Measurements from ENCODE around the gene WFDC10B.
A peak's percentile ranks its signal among the peaks of the same experiment; 100 is the strongest.
"Not testable (repeated sequence)": the region's sequence is repeated elsewhere in the genome, so short reads cannot be mapped to it uniquely, and the experiment has no call there.

The WFDC10B gene

GRCh38 chr20:45646875-45647274, 57.9 kb downstream of the WFDC10B start:
- peaks cover 2% of the 10 kb centered on the region for H3K4me1 ChIP-seq (ENCODE audit: control insufficient read depth, insufficient read depth, low read depth, low read length)
- no peak overlapping the region for H2AFZ ChIP-seq (ENCODE audit: low read depth, low read length)
- H2AK5ac ChIP-seq (ENCODE audit: low read length, severe bottlenecking): no peak overlapping the region
- WGBS: 86% methylated on average over 3 of the region's 3 CpGs
- H3K18ac ChIP-seq (ENCODE audit: low read depth in 1 of 2, low read length in 2 of 2): no peak overlapping the region
- H3K4me3 ChIP-seq (ENCODE audit: insufficient read depth in 1 of 2, low read depth in 1 of 2, low read length in 2 of 2): no peak overlapping the region
- H2BK12ac ChIP-seq (ENCODE audit: low read length in 2 of 2): no peak overlapping the region
- DNase-seq: no peak
- H2BK120ac ChIP-seq (ENCODE audit: low read depth, low read length): no peak overlapping the region
- no peak overlapping the region for H3K9ac ChIP-seq (ENCODE audit: low read length)
- no peak overlapping the region for H4K8ac ChIP-seq (ENCODE audit: low read length)
- no peak overlapping the region for H3K23ac ChIP-seq (ENCODE audit: low read length in 2 of 2)
- H3K14ac ChIP-seq (ENCODE audit: low read length in 2 of 2): peak overlapping the region in 1 of 2 experiments; percentile 8
- peaks cover 0 to 3% of the 10 kb centered on the region in 2 experiments for H3K27me3 ChIP-seq (ENCODE audit: control insufficient read depth in 1 of 2, insufficient read depth in 1 of 2, low read length in 2 of 2)
- H3K4ac ChIP-seq (ENCODE audit: low read depth in 1 of 2, low read length in 2 of 2): no peak overlapping the region
- no peaks in the 10 kb centered on the region for H3K79me1 ChIP-seq (replicated peaks; ENCODE audit: low read length, poor library complexity, severe bottlenecking)
- no peak overlapping the region for H2BK5ac ChIP-seq (ENCODE audit: low read depth, low read length, poor library complexity, severe bottlenecking)
- H3K27ac ChIP-seq (ENCODE audit: low read length, poor library complexity, severe bottlenecking): no peak overlapping the region
- no peaks in the 10 kb centered on the region for H3K36me3 ChIP-seq (ENCODE audit: control insufficient read depth in 1 of 2, insufficient read depth in 2 of 2, low read depth in 1 of 2, low read length in 2 of 2)
- H2BK15ac ChIP-seq (ENCODE audit: low read depth, poor library complexity, severe bottlenecking): no peak overlapping the region
- no peak overlapping the region for H4K91ac ChIP-seq (ENCODE audit: low read length)
- no peaks in the 10 kb centered on the region for H3K9me3 ChIP-seq (ENCODE audit: control insufficient read depth, low read length)
- no peak overlapping the region for H3K4me2 ChIP-seq (ENCODE audit: low read length, poor library complexity, severe bottlenecking)

DNA sequence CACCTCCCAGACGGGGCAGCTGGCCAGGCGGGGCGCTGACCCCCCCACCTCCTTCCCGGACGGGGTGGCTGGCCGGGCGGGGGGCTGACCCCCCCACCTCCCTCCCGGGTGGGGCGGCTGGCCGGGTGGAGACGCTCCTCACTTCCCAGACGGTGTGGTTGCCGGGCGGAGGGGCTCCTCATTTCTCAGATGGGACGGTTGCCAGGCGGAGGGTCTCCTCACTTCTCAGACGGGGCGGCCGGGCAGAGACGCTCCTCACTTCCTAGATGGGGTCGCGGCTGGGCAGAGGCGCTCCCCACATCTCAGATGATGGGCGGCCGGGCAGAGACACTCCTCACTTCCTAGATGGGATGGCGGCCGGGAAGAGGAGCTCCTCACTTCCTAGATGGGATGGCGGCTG, 59.0 kb downstream of the WFDC10B start:
- H3K14ac ChIP-seq (ENCODE audit: low read length in 2 of 2); H2BK12ac ChIP-seq (ENCODE audit: low read length in 2 of 2); H3K36me3 ChIP-seq (ENCODE audit: control insufficient read depth in 1 of 2, insufficient read depth in 2 of 2, low read depth in 1 of 2, low read length in 2 of 2); H3K4me3 ChIP-seq (ENCODE audit: insufficient read depth in 1 of 2, low read depth in 1 of 2, low read length in 2 of 2); H2BK5ac ChIP-seq (ENCODE audit: low read depth, low read length, poor library complexity, severe bottlenecking); H3K4me2 ChIP-seq (ENCODE audit: low read length, poor library complexity, severe bottlenecking); H2BK120ac ChIP-seq (ENCODE audit: low read depth, low read length); H3K4ac ChIP-seq (ENCODE audit: low read depth in 1 of 2, low read length in 2 of 2); H3K9me3 ChIP-seq (ENCODE audit: control insufficient read depth, low read length); H2BK15ac ChIP-seq (ENCODE audit: low read depth, poor library complexity, severe bottlenecking); H3K4me1 ChIP-seq (ENCODE audit: control insufficient read depth, insufficient read depth, low read depth, low read length); H4K91ac ChIP-seq (ENCODE audit: low read length); H4K8ac ChIP-seq (ENCODE audit: low read length); DNase-seq; H3K27ac ChIP-seq (ENCODE audit: low read length, poor library complexity, severe bottlenecking); H3K18ac ChIP-seq (ENCODE audit: low read depth in 1 of 2, low read length in 2 of 2); H2AFZ ChIP-seq (ENCODE audit: low read depth, low read length); H3K27me3 ChIP-seq (ENCODE audit: control insufficient read depth in 1 of 2, insufficient read depth in 1 of 2, low read length in 2 of 2); H3K9ac ChIP-seq (ENCODE audit: low read length); H2AK5ac ChIP-seq (ENCODE audit: low read length, severe bottlenecking); H3K23ac ChIP-seq (ENCODE audit: low read length in 2 of 2); H3K79me1 ChIP-seq (replicated peaks; ENCODE audit: low read length, poor library complexity, severe bottlenecking): not testable (repeated sequence)
- WGBS: 77% methylated on average over 15 of the region's 28 CpGs

DNA sequence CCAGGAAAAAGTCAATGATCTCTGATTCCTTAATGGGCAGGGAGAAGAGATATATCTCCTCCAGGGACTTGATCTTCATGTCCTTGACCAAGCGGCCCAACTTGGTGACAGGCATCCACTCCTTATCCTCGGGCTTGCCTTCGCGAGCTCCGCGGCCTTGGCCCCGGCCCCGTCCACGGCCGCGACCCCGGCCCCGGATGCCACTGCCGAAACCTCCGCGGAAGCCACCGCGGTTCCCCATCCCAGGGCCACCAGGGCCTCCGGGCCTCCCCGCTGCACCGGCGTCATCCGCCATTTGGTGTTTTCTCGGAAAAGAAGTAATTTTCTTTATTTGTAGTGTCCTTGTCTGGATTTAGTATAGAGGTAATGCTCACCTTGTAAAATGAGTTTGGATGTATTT, 63.7 kb downstream of the WFDC10B start:
- H3K14ac ChIP-seq (ENCODE audit: low read length in 2 of 2); H3K27me3 ChIP-seq (ENCODE audit: control insufficient read depth in 1 of 2, insufficient read depth in 1 of 2, low read length in 2 of 2); H3K4me1 ChIP-seq (ENCODE audit: control insufficient read depth, insufficient read depth, low read depth, low read length); H3K27ac ChIP-seq (ENCODE audit: low read length, poor library complexity, severe bottlenecking); H3K9ac ChIP-seq (ENCODE audit: low read length); H2BK12ac ChIP-seq (ENCODE audit: low read length in 2 of 2); H3K18ac ChIP-seq (ENCODE audit: low read depth in 1 of 2, low read length in 2 of 2); H3K36me3 ChIP-seq (ENCODE audit: control insufficient read depth in 1 of 2, insufficient read depth in 2 of 2, low read depth in 1 of 2, low read length in 2 of 2); H3K4me2 ChIP-seq (ENCODE audit: low read length, poor library complexity, severe bottlenecking); H4K8ac ChIP-seq (ENCODE audit: low read length); H2BK15ac ChIP-seq (ENCODE audit: low read depth, poor library complexity, severe bottlenecking); H3K9me3 ChIP-seq (ENCODE audit: control insufficient read depth, low read length); H2AK5ac ChIP-seq (ENCODE audit: low read length, severe bottlenecking); DNase-seq; H2BK5ac ChIP-seq (ENCODE audit: low read depth, low read length, poor library complexity, severe bottlenecking); H4K91ac ChIP-seq (ENCODE audit: low read length); H3K23ac ChIP-seq (ENCODE audit: low read length in 2 of 2); H3K79me1 ChIP-seq (replicated peaks; ENCODE audit: low read length, poor library complexity, severe bottlenecking); H2AFZ ChIP-seq (ENCODE audit: low read depth, low read length); H3K4me3 ChIP-seq (ENCODE audit: insufficient read depth in 1 of 2, low read depth in 1 of 2, low read length in 2 of 2); H2BK120ac ChIP-seq (ENCODE audit: low read depth, low read length); H3K4ac ChIP-seq (ENCODE audit: low read depth in 1 of 2, low read length in 2 of 2): not testable (repeated sequence)
- 96% methylated on average over 22 of the region's 24 CpGs for WGBS

DNA sequence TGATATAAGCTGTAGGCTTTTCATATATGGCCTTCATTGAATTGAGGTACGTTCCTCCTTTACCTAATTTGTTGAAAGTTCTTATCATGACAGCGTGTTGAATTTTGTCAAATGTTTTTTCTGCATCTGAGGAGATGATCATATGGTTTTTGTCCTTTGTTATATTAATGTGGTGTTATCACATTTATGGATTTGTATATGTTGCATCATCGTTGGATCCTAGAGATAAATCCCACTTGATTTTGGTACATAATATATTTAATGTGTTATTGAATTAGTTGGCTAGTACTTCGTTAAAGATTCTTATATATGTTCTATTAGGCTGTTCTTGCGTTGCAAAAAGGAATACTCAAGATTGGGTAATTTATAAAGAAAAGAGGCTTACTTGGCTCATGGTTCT, 65.1 kb downstream of the WFDC10B start:
- H3K23ac ChIP-seq (ENCODE audit: low read length in 2 of 2): no peak overlapping the region
- H3K27me3 ChIP-seq (ENCODE audit: control insufficient read depth in 1 of 2, insufficient read depth in 1 of 2, low read length in 2 of 2): no peaks in the 10 kb centered on the region
- no peak for DNase-seq
- no peaks in the 10 kb centered on the region for H3K79me1 ChIP-seq (replicated peaks; ENCODE audit: low read length, poor library complexity, severe bottlenecking)
- H3K4me3 ChIP-seq (ENCODE audit: insufficient read depth in 1 of 2, low read depth in 1 of 2, low read length in 2 of 2): no peak overlapping the region
- H3K4me2 ChIP-seq (ENCODE audit: low read length, poor library complexity, severe bottlenecking): no peak overlapping the region
- H3K9me3 ChIP-seq (ENCODE audit: control insufficient read depth, low read length): no peaks in the 10 kb centered on the region
- no peak overlapping the region for H2BK15ac ChIP-seq (ENCODE audit: low read depth, poor library complexity, severe bottlenecking)
- no peaks in the 10 kb centered on the region for H3K4me1 ChIP-seq (ENCODE audit: control insufficient read depth, insufficient read depth, low read depth, low read length)
- H2AFZ ChIP-seq (ENCODE audit: low read depth, low read length): no peak overlapping the region
- 79% methylated on average over 5 of the region's 5 CpGs for WGBS
- H3K9ac ChIP-seq (ENCODE audit: low read length): no peak overlapping the region
- no peak overlapping the region for H2BK12ac ChIP-seq (ENCODE audit: low read length in 2 of 2)
- no peak overlapping the region for H4K8ac ChIP-seq (ENCODE audit: low read length)
- no peak overlapping the region for H3K14ac ChIP-seq (ENCODE audit: low read length in 2 of 2)
- H4K91ac ChIP-seq (ENCODE audit: low read length): no peak overlapping the region
- H2BK120ac ChIP-seq (ENCODE audit: low read depth, low read length): no peak overlapping the region
- H3K27ac ChIP-seq (ENCODE audit: low read length, poor library complexity, severe bottlenecking): no peak overlapping the region
- no peak overlapping the region for H3K18ac ChIP-seq (ENCODE audit: low read depth in 1 of 2, low read length in 2 of 2)
- no peak overlapping the region for H3K4ac ChIP-seq (ENCODE audit: low read depth in 1 of 2, low read length in 2 of 2)
- H3K36me3 ChIP-seq (ENCODE audit: control insufficient read depth in 1 of 2, insufficient read depth in 2 of 2, low read depth in 1 of 2, low read length in 2 of 2): no peaks in the 10 kb centered on the region
- H2BK5ac ChIP-seq (ENCODE audit: low read depth, low read length, poor library complexity, severe bottlenecking): no peak overlapping the region
- H2AK5ac ChIP-seq (ENCODE audit: low read length, severe bottlenecking): no peak overlapping the region

Measured in mesenchymal stem cell (in vitro differentiated cells and primary cell).